Mucosa of rectum (tissue), 2 donors: Measurements from ENCODE around the gene HIVEP3.

Source experiments
- H3K27ac ChIP-seq, 2 donors: one replicate each; pipeline ENCODE4 v1.7.0; 2013; ENCODE audit warnings: inconsistent platforms in 2 of 2, low read depth in 2 of 2, low read length in 2 of 2
- H3K27me3 ChIP-seq, 2 donors: one replicate each; pipeline ENCODE4 v1.7.0; 2013; ENCODE audit warnings: low read length in 2 of 2; ENCODE audit not compliant: control insufficient read depth in 2 of 2, insufficient read depth in 2 of 2
- H3K36me3 ChIP-seq, 2 donors: one replicate each; pipeline ENCODE4 v1.7.0; 2013; ENCODE audit warnings: low read length in 2 of 2; ENCODE audit not compliant: control insufficient read depth in 2 of 2, insufficient read depth in 2 of 2
- H3K4me1 ChIP-seq, 2 donors: one replicate each; pipeline ENCODE4 v1.7.0; 2013; ENCODE audit warnings: low read length in 2 of 2, mild to moderate bottlenecking in 1 of 2; ENCODE audit not compliant: control insufficient read depth in 2 of 2, insufficient read depth in 2 of 2
- H3K4me3 ChIP-seq, 2 donors: one replicate each; pipeline ENCODE4 v1.7.0; 2013; ENCODE audit warnings: low read length in 2 of 2
- H3K9ac ChIP-seq, 2 donors: one replicate each; pipeline ENCODE4 v1.7.0; 2013; ENCODE audit warnings: low read length in 2 of 2, low read depth in 1 of 2, mild to moderate bottlenecking in 1 of 2
- H3K9me3 ChIP-seq, 2 donors: one replicate each; pipeline ENCODE4 v1.7.0; 2013; ENCODE audit warnings: low read length in 2 of 2; ENCODE audit not compliant: control insufficient read depth in 2 of 2
- donor health status: healthy.
- donor health status: Normal muscosa, but diverticular disease.

HIVEP3 gene

DNA sequence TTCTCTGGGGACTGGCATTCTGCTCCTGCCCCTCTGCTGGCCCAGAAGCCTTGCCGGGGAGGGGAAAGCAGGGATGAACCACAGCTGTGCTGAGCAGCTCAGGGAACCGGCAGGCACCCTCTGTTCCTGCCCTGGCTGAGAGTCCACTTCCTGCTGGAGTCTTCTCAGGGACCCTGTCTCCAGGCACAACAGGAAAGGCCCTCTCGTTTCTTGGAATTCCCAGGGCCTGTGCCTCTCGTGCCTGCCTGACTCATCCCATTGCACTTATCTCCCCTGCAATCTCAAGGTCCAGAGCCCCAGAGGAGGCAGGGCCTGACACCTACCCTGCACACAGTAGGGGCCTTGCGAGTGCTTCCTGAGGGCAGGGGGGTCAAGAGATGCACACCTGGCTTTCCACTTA lies 433.1 kb downstream of the HIVEP3 start:
- H3K27ac ChIP-seq, result no peak overlapping the region
- peaks cover 27 to 43% of the 10 kb centered on the region in 2 donors for H3K4me1 ChIP-seq
- H3K9me3 ChIP-seq, result no peaks in the 10 kb centered on the region
- no peaks in the 10 kb centered on the region for H3K36me3 ChIP-seq
- H3K27me3 ChIP-seq, result no peaks in the 10 kb centered on the region
- no peak overlapping the region for H3K4me3 ChIP-seq
- H3K9ac ChIP-seq, result no peak overlapping the region

DNA sequence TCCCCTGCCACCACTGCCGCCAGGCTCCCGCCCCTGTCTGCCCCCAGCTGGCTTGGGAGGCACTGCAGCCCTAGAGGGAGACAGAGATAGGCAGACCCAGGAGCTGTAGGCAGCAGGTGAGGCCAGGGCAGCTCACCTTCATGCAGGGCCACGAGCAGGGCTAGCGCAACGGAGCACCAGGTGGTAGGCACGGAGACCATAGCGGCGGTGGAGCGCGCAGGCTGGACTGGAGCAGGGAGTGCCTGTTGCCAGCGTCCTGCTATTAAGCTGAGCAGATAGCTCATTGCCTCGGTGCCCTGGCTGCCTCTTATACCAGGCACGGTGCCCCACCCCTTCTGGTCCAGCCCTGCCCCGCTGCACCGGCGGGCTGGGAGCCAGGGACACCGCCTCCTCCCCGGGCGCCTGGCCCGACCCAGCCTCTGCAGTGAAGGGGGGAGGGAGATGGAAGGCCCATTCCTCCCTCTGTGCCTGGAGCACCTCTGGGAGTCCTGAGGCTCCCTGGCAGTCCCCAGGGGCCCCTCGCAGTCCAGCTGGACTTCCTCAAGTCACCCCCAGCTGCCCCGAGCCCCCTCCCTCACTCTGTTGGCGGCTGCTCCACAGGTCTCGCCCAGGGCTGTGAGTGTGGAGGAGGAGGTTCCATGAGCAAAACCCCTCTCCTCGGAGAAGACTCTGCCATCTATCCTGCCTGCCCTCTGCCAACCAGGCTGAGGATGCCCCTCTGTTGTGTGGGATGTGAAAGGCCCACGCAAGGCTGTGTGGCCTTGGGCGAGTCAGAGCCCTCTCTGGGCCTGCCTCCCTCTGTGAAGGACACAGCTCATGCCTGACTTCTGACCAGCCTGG lies 434.1 kb downstream of the HIVEP3 start, which contains the start of gene EDN2:
EDN2 (minus strand) TSS at position 282 of the 840 bp plus-strand sequence; CDS start at position 200, 82 bp downstream.
- Histone ChIP-seq H3K4me1 (peaks cover 32 to 46% of the 10 kb centered on the region in 2 donors), H3K9ac (peak within 1 kb of the TSS; percentile 26 to 67), H3K4me3 (peak within 1 kb of the TSS; percentile 61 to 70), H3K27me3 (no peaks in the 10 kb centered on the region), H3K9me3 (no peaks in the 10 kb centered on the region), H3K36me3 (no peaks in the 10 kb centered on the region), H3K27ac (peak within 1 kb of the TSS; percentile 82 to 85)

DNA sequence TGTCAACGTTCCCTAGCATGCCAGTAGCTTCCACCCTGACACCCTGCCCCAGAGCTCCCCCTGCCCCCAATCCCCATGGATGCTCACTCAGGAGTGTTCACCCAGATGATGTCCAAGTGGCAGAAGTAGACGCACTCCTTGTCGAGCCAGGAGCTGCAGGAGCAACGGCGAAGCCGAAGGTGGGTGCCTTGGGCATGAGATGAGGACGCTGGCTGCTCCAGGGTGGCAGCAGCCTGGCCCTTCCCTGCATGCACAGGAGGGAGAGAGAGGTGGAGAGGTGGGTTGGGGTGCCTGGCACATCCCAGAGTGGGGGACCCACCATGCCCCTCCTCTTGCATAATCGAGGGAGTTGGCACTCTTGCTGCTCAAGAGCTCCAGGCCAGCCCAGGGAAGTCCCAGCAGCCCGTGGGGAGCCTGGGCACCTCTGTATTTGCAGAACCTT lies 434.7 kb downstream of the HIVEP3 start:
- Histone ChIP-seq H3K9ac (peak overlapping the region; percentile 26 to 67), H3K4me1 (peaks cover 32 to 46% of the 10 kb centered on the region in 2 donors), H3K9me3 (no peaks in the 10 kb centered on the region), H3K36me3 (no peaks in the 10 kb centered on the region), H3K27me3 (no peaks in the 10 kb centered on the region), H3K4me3 (peak overlapping the region; percentile 61 to 70), H3K27ac (peak overlapping the region; percentile 82 to 85)

DNA sequence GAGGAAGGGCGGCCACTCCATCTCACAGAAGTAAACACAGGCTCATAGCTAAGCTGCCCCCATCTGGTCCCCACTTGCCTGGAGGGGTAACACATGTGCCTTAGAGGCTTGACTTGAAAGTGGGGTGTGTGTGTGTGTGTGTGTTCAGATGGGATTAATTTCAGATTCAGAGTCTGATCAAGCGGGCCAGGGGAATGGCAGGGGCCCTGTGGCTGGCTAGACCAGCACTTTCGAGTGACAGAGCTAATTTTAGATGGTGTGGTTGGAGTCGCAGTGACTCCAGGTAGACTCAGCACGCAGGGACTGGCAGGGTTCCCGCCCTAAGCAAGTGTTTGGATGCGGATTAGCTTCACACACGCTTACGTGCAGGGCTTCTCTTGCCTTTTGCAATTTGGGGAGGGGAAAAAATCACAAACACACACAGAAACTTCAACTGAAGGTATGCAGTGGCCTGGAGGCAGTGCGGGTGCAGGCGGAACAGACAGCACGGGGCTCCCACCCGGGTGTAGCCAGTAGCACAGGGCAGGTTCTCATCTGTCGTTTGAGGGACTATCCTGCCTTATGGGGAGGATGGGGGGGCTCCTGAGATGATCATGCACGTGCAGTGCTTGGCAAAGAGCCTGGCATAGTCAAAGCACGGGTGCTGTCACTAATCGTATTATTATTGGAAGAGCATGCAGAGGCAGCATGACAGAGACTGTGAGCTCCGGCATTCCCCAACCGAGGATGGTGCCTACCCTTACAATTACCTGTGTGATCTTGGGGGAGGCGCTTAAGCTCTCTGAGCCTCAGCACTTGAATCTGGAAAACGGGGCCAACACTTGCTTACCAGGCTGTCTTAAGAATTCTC lies 435.5 kb downstream of the HIVEP3 start:
- no peaks in the 10 kb centered on the region for H3K9me3 ChIP-seq
- peak overlapping the region; percentile 10 to 41 for H3K4me3 ChIP-seq
- H3K27ac ChIP-seq, result peak overlapping the region in 1 of 2 donors; percentile 27
- no peaks in the 10 kb centered on the region for H3K27me3 ChIP-seq
- H3K4me1 ChIP-seq, result peaks cover 32 to 46% of the 10 kb centered on the region in 2 donors
- no peaks in the 10 kb centered on the region for H3K36me3 ChIP-seq
- peak overlapping the region in 1 of 2 donors; percentile 54 for H3K9ac ChIP-seq

DNA sequence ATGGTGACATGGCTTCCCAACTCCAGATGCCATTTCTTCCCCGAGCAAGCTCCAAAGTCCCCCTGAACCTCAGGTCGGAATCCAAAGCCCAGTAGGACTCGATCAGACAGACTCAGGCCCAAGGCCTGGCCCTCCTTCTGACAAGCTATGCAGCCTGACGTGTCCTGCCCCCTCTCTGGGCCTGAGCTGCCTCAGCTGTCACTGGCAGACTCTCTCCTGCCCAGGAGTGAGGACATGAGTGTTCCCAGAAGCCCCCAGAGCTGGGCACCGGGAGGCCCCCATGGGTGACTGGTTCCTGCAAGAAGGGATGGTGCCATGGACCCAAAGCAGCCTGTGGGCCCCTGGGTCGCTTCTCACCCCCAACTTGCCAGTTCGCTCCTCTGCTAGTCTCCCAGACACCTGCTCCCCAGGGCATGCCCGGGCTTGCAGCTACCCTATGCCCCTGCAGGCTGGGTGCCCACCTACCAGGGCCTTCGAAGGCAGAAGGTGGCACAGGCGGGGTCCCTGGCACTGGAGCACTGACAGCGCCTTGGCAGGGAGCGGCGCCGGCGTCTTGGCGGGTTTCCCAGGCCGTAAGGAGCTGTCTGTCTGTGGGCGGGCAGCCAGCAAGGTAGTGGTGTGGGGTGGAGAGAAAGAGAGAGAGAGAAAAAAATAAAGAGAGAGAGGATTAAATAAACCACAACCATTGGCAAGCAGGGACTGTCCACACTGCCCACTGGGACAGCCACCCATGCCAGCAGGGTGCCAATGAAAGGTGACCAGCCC lies 436.5 kb downstream of the HIVEP3 start:
- peak overlapping the region in 1 of 2 donors; percentile 54 for H3K9ac ChIP-seq
- peak overlapping the region in 1 of 2 donors; percentile 26 for H3K4me3 ChIP-seq
- H3K27me3 ChIP-seq, result no peaks in the 10 kb centered on the region
- H3K36me3 ChIP-seq, result no peaks in the 10 kb centered on the region
- H3K4me1 ChIP-seq, result peaks cover 34 to 45% of the 10 kb centered on the region in 2 donors
- H3K9me3 ChIP-seq, result no peaks in the 10 kb centered on the region
- H3K27ac ChIP-seq, result peak overlapping the region in 1 of 2 donors; percentile 27

DNA sequence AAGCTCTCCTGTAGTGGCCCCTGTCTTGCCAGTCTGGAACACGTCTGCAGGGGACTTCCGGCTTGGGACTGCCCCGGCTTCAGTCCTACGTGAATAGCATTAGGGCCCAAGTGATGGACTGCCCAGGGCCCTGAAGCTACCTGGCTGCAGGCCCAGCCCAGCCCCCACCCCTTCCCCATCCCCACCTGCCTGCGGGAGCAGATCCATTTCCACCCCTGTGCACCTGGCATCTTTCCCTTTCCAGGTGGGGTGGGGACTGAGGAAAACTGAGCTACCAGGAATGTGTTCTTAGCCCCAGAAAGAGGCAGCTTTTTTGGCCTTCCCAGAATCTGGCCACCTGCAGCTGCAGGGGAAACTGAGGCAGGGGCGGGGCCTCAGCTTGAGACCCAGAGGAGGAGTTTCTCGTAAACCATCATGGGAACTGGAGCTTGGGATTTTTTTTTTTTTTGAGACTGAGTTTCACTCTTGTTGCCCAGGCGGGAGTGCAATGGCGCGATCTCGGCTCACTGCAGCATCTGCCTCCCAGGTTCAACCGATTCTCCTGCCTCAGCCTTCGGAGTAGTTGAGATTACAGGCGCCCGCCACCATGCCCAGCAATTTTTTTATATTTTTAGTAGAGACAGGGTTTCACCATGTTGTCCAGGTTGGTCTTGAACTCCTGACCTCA lies 437.5 kb downstream of the HIVEP3 start:
- Histone ChIP-seq H3K36me3 (no peaks in the 10 kb centered on the region), H3K9ac (no peak overlapping the region), H3K4me1 (peaks cover 42 to 48% of the 10 kb centered on the region in 2 donors), H3K4me3 (no peak overlapping the region), H3K27ac (no peak overlapping the region), H3K9me3 (no peaks in the 10 kb centered on the region), H3K27me3 (no peaks in the 10 kb centered on the region)

DNA sequence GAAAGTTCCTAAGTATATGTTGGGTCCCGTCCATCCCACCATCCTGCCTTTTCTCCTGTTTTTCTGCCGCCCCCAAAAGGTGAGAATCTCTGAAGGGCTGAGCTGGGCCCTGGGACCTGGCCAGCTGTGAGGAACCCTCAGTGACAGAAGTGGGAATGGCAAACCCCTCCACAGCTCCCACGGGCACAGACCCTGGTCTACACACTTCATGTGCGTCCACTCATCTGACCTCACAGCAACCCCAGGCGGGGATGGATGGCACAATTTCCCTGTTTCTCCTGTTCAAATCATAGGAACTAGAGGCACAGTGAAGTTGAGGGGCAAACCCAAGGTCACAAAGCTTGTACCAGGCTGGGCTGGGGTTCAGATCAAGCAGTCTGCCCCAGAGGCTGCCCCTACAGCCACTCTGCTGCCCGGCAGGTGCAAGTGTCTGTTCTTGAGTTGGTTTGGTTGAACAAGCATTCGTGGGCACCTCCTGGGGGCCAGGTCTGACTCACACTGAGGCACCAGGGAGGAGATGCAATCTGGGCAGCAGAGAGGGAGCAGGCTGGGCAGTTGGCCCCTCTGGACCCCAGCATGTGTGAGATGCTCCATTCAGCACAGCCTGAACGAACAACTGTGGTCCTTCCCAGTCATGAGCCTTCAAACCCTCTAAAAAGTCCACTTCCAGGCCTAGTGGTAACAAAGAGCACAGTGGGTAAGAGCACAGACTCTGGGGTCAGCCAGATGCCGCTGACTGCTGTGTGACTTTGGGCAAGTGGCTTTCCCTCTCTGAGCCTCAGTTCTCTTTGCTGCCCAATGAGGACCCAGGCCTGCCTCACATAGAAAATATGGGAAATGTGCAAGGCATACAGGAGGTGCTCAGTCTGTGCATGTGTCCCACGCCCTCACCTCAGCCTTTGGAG lies 438.3 kb downstream of the HIVEP3 start:
- Histone ChIP-seq H3K9ac (no peak overlapping the region), H3K27me3 (no peaks in the 10 kb centered on the region)

DNA sequence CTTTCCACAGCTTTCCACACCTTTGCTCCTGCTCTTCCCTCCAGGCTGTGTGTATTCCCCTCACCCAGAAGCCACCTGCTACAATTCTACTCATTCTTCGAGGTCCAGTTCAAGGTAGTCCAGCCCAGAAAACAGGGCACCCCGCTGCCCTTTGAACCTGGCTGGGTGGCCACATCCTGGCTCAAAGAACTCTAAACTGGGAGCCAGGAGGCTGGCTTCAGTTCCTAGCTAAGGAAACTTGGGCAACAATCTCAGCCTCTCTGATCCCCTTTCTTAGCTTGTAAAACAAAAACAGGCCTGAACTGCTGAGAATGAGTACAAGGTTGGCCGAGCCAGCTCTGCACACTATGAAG lies 438.9 kb downstream of the HIVEP3 start:
- Histone ChIP-seq H3K27ac (no peak overlapping the region), H3K27me3 (no peaks in the 10 kb centered on the region), H3K36me3 (no peaks in the 10 kb centered on the region), H3K9me3 (no peaks in the 10 kb centered on the region), H3K4me3 (no peak overlapping the region), H3K4me1 (peaks cover 44% of the 10 kb centered on the region in 2 donors), H3K9ac (no peak overlapping the region)

More for the DNA sequence above, 438.3 kb downstream of the HIVEP3 start:
- H3K4me1 ChIP-seq, result peaks cover 43 to 48% of the 10 kb centered on the region in 2 donors
- no peaks in the 10 kb centered on the region for H3K36me3 ChIP-seq
- no peak overlapping the region for H3K4me3 ChIP-seq
- no peak overlapping the region for H3K27ac ChIP-seq
- no peaks in the 10 kb centered on the region for H3K9me3 ChIP-seq
